ENCODE data around the gene SMIM31. TPM values are rescaled to one million over a fixed set of nuclear protein-coding genes. Genes with fewer than 3 reads are reported as not detected.

Gene SMIM31
- total RNA-seq, 1 experiment from 2014 or later, result not detected

GRCh38 chr4:164819366-164819765 is 65.4 kb downstream of the SMIM31 start:
- H4K20me1 ChIP-seq (ENCODE audit: insufficient read depth), result no peaks in the 10 kb centered on the region
- CTCF ChIA-PET, result no interaction called here
- intact Hi-C loops (cut with micrococcal nuclease), result no loop called here
- POLR2A ChIA-PET, result no interaction called here
- ATAC-seq (no peak), DNase-seq (ENCODE audit: low read depth, low spot score) (no peak)
- H3K9me2 ChIP-seq (ENCODE audit: insufficient read depth), result no peaks in the 10 kb centered on the region
- no peak overlapping the region for H3K9ac ChIP-seq (ENCODE audit: low read length)
- no peaks in the 10 kb centered on the region for H3K27me3 ChIP-seq (ENCODE audit: insufficient read depth, low read length)
- no peaks in the 10 kb centered on the region for H3K36me3 ChIP-seq (ENCODE audit: control insufficient read depth in 1 of 2, insufficient read depth in 2 of 2, low read length in 2 of 2)
- H2AFZ ChIP-seq (ENCODE audit: low read depth, low read length, poor library complexity, severe bottlenecking), result no peak overlapping the region
- TF ChIP-seq JUND (IDR thresholded peaks at IDR 0.05) (no peak), TCF7L2 (IDR thresholded peaks at IDR 0.05; ENCODE audit: borderline replicate concordance, extremely low read depth, insufficient read depth, insufficient read length) (no peak), CBX3 (IDR thresholded peaks at IDR 0.05; ENCODE audit: low read depth) (no peak)
- H3K4me2 ChIP-seq (ENCODE audit: low read length), result no peak overlapping the region
- H3K9me3 ChIP-seq (ENCODE audit: control insufficient read depth in 1 of 2, insufficient read depth in 1 of 2, low read depth in 1 of 2, low read length in 2 of 2), result no peaks in the 10 kb centered on the region
- H3K4me3 ChIP-seq (replicated peaks in 1 of 2; ENCODE audit: low read depth in 1 of 2, low read length in 2 of 2), result no peak overlapping the region
- BruUV-seq (replicated peaks), result no TSS peak
- no peaks in the 10 kb centered on the region for H3K4me1 ChIP-seq (ENCODE audit: control insufficient read depth in 1 of 2, insufficient read depth in 2 of 2, low read length in 2 of 2)
- H3K79me2 ChIP-seq (ENCODE audit: insufficient read depth, low read length), result no peaks in the 10 kb centered on the region
- RAD21 ChIA-PET (ENCODE audit: low non-redundant PET in 1 of 2, low total read pairs in 2 of 2, uncharacterized antibody in 2 of 2, unreplicated experiment in 2 of 2), result no interaction called here
- no peak overlapping the region for H3K27ac ChIP-seq (ENCODE audit: low read depth, low read length)

GRCh38 chr4:164821711-164822110 is 67.8 kb downstream of the SMIM31 start:
- no peaks in the 10 kb centered on the region for H3K79me2 ChIP-seq (ENCODE audit: insufficient read depth, low read length)
- no peaks in the 10 kb centered on the region for H3K9me2 ChIP-seq (ENCODE audit: insufficient read depth)
- H3K27ac ChIP-seq (ENCODE audit: low read depth, low read length), result no peak overlapping the region
- POLR2A ChIA-PET, result no interaction called here
- BruUV-seq (replicated peaks), result no TSS peak
- no peaks in the 10 kb centered on the region for H3K36me3 ChIP-seq (ENCODE audit: control insufficient read depth in 1 of 2, insufficient read depth in 2 of 2, low read length in 2 of 2)
- H2AFZ ChIP-seq (ENCODE audit: low read depth, low read length, poor library complexity, severe bottlenecking), result no peak overlapping the region
- RAD21 ChIA-PET (ENCODE audit: low non-redundant PET in 1 of 2, low total read pairs in 2 of 2, uncharacterized antibody in 2 of 2, unreplicated experiment in 2 of 2), result no interaction called here
- H3K27me3 ChIP-seq (ENCODE audit: insufficient read depth, low read length), result no peaks in the 10 kb centered on the region
- DNase-seq (ENCODE audit: low read depth, low spot score), result no peak
- CTCF ChIA-PET, result no interaction called here
- no peak overlapping the region for H3K9ac ChIP-seq (ENCODE audit: low read length)
- H3K4me2 ChIP-seq (ENCODE audit: low read length), result no peak overlapping the region
- ATAC-seq, result no peak
- H3K4me1 ChIP-seq (ENCODE audit: control insufficient read depth in 1 of 2, insufficient read depth in 2 of 2, low read length in 2 of 2), result no peaks in the 10 kb centered on the region
- intact Hi-C loops (cut with micrococcal nuclease), result no loop called here
- no peak overlapping the region for H3K4me3 ChIP-seq (replicated peaks in 1 of 2; ENCODE audit: low read depth in 1 of 2, low read length in 2 of 2)
- no peaks in the 10 kb centered on the region for H3K9me3 ChIP-seq (ENCODE audit: control insufficient read depth in 1 of 2, insufficient read depth in 1 of 2, low read depth in 1 of 2, low read length in 2 of 2)
- H4K20me1 ChIP-seq (ENCODE audit: insufficient read depth), result no peaks in the 10 kb centered on the region
- TF ChIP-seq YY1 (IDR thresholded peaks at IDR 0.05; ENCODE audit: extremely low read depth, insufficient replicate concordance, low read depth, low read length) (no peak), SRF (IDR thresholded peaks at IDR 0.05; ENCODE audit: low read depth) (no peak), EZH2 (IDR thresholded peaks at IDR 0.05) (no peak), CBX3 (IDR thresholded peaks at IDR 0.05; ENCODE audit: low read depth) (no peak), CEBPB (IDR thresholded peaks at IDR 0.05; ENCODE audit: low read depth) (no peak), POLR2AphosphoS5 (IDR thresholded peaks at IDR 0.05; ENCODE audit: low read depth, low read length) (no peak), ZNF274 (IDR thresholded peaks at IDR 0.05; ENCODE audit: low read depth, low read length) (no peak), EZH2phosphoT487 (IDR thresholded peaks at IDR 0.05; ENCODE audit: borderline replicate concordance) (no peak), SIN3A (IDR thresholded peaks at IDR 0.05; ENCODE audit: low read depth) (no peak), SP1 (IDR thresholded peaks at IDR 0.05; ENCODE audit: low read depth) (no peak), EGR1 (IDR thresholded peaks at IDR 0.05; ENCODE audit: low read depth) (no peak), TCF7L2 (IDR thresholded peaks at IDR 0.05; ENCODE audit: borderline replicate concordance, extremely low read depth, insufficient read depth, insufficient read length) (no peak), ZFX (IDR thresholded peaks at IDR 0.05) (no peak), ELF1 (IDR thresholded peaks at IDR 0.05; ENCODE audit: borderline replicate concordance, low read depth) (no peak), JUND (IDR thresholded peaks at IDR 0.05) (no peak)
- TF ChIP-seq, protein P1, sequence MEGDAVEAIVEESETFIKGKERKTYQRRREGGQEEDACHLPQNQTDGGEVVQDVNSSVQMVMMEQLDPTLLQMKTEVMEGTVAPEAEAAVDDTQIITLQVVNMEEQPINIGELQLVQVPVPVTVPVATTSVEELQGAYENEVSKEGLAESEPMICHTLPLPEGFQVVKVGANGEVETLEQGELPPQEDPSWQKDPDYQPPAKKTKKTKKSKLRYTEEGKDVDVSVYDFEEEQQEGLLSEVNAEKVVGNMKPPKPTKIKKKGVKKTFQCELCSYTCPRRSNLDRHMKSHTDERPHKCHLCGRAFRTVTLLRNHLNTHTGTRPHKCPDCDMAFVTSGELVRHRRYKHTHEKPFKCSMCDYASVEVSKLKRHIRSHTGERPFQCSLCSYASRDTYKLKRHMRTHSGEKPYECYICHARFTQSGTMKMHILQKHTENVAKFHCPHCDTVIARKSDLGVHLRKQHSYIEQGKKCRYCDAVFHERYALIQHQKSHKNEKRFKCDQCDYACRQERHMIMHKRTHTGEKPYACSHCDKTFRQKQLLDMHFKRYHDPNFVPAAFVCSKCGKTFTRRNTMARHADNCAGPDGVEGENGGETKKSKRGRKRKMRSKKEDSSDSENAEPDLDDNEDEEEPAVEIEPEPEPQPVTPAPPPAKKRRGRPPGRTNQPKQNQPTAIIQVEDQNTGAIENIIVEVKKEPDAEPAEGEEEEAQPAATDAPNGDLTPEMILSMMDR (IDR thresholded peaks at IDR 0.05 in 2 of 3, conservative IDR thresholded peaks at IDR 0.05 in 1 of 3; ENCODE audit: borderline replicate concordance in 1 of 3, insufficient read depth in 1 of 3, low read depth in 2 of 3, low read length in 2 of 3), result no peak
- TF ChIP-seq, protein P2, sequence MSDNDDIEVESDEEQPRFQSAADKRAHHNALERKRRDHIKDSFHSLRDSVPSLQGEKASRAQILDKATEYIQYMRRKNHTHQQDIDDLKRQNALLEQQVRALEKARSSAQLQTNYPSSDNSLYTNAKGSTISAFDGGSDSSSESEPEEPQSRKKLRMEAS (IDR thresholded peaks at IDR 0.05), result no peak
- TF ChIP-seq, protein P3, sequence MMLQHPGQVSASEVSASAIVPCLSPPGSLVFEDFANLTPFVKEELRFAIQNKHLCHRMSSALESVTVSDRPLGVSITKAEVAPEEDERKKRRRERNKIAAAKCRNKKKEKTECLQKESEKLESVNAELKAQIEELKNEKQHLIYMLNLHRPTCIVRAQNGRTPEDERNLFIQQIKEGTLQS (IDR thresholded peaks at IDR 0.05), result no peak

All from HCT116 (cell line).